ENCODE data around the gene MAST1.

MAST1 gene

GRCh38 chr19:12891553-12892021, 53.3 kb downstream of the MAST1 start:
- no peak for TF ChIP-seq CTCF (conservative IDR thresholded peaks at IDR 0.05; ENCODE audit: low read depth)
- H3K27ac ChIP-seq = peak overlapping the region; percentile 58
- CTCF ChIA-PET = interaction anchor here (0.6 to 1.5 kb wide), 4 partner anchors 44 to 114 kb away, joined by 4 to 10 read pairs (median 6); no protein-coding TSS in a partner anchor
- POLR2A ChIA-PET (ENCODE audit: low non-redundant PET) = interaction anchor here (0.5 to 1.0 kb wide), 7 partner anchors 9 to 75 kb away, joined by 3 to 6 read pairs (median 4); partner anchors contain the start of gene SYCE2
- no peak for DNase-seq (ENCODE audit: low spot score)

GRCh38 chr19:12893582-12893981, 55.3 kb downstream of the MAST1 start:
- CTCF ChIA-PET = no interaction called here

GRCh38 chr19:12896460-12896859, 58.1 kb downstream of the MAST1 start:
- ChIA-PET CTCF (interaction anchor here (0.6 kb wide), 1 partner anchor 58 kb away, joined by 3 read pairs; no protein-coding TSS in a partner anchor), POLR2A (ENCODE audit: low non-redundant PET) (no interaction called here)
- DNase-seq (ENCODE audit: low spot score) = no peak
- no peak overlapping the region for H3K27ac ChIP-seq
- no peak for TF ChIP-seq CTCF (conservative IDR thresholded peaks at IDR 0.05; ENCODE audit: low read depth)

More at GRCh38 chr19:12893582-12893981, 55.3 kb downstream of the MAST1 start:
- POLR2A ChIA-PET (ENCODE audit: low non-redundant PET) = no interaction called here
- H3K27ac ChIP-seq = no peak overlapping the region
- no peak for TF ChIP-seq CTCF (conservative IDR thresholded peaks at IDR 0.05; ENCODE audit: low read depth)
- no peak for DNase-seq (ENCODE audit: low spot score)

- no peak for TF ChIP-seq CTCF (conservative IDR thresholded peaks at IDR 0.05; ENCODE audit: low read depth)
- ChIA-PET CTCF (no interaction called here), POLR2A (ENCODE audit: low non-redundant PET) (interaction anchor here (1.1 kb wide), 1 partner anchor 9 kb away, joined by 4 read pairs; the partner anchor contains the start of gene GCDH)
- peak overlapping the region; percentile 23; the same call in 1 of the 2 replicates for H3K27ac ChIP-seq
- no peak for DNase-seq (ENCODE audit: low spot score)
Observed at GRCh38 chr19:12899891-12900518, 61.7 kb downstream of the MAST1 start.

GRCh38 chr19:12907166-12907565, 68.9 kb downstream of the MAST1 start:
- POLR2A ChIA-PET (ENCODE audit: low non-redundant PET) = no interaction called here
- DNase-seq (ENCODE audit: low spot score) = no peak

GRCh38 chr19:12912571-12912970, 74.3 kb downstream of the MAST1 start:
- DNase-seq (ENCODE audit: low spot score) = no peak
- CTCF ChIA-PET = no interaction called here
- POLR2A ChIA-PET (ENCODE audit: low non-redundant PET) = no interaction called here
- no peak for TF ChIP-seq CTCF (conservative IDR thresholded peaks at IDR 0.05; ENCODE audit: low read depth)
- H3K27ac ChIP-seq = no peak overlapping the region

More at GRCh38 chr19:12907166-12907565, 68.9 kb downstream of the MAST1 start:
- no peak for TF ChIP-seq CTCF (conservative IDR thresholded peaks at IDR 0.05; ENCODE audit: low read depth)
- H3K27ac ChIP-seq = 0 out of 2 replicates have a peak overlapping the region, but pooled peaks have one; percentile 12
- CTCF ChIA-PET = interaction anchor here (0.6 kb wide), 1 partner anchor 111 kb away, joined by 6 read pairs; no protein-coding TSS in a partner anchor
